Ishikawa (cell line): ENCODE data around the gene STRN3.

ENCODE experiments used
- NFIC ChIP-seq: IDR thresholded peaks from 2 replicates; pipeline ENCODE4 v1.6.1; 2012
- TAF1 ChIP-seq: IDR thresholded peaks from 2 replicates; pipeline ENCODE4 v1.6.1; 2012; ENCODE audit warnings: low read depth, mild to moderate bottlenecking
- YY1 ChIP-seq: IDR thresholded peaks from 2 replicates; pipeline ENCODE4 v1.6.1; 2012; ENCODE audit warnings: low read depth
- TF ChIP-seq, protein P1 (sequence below): IDR thresholded peaks from 2 replicates; pipeline ENCODE4 v1.6.1; 2012

GRCh38 chr14:31030469-31030868, 4.3 kb upstream of the STRN3 start:
- TF ChIP-seq, protein P1, sequence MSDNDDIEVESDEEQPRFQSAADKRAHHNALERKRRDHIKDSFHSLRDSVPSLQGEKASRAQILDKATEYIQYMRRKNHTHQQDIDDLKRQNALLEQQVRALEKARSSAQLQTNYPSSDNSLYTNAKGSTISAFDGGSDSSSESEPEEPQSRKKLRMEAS, result no peak
- TF ChIP-seq TAF1 (no peak), YY1 (no peak), NFIC (no peak)
